HEK293 (cell line): Measurements from ENCODE around the gene POLR3C.

Experiments
- CTCF ChIA-PET: fragments of 350-600 bp; formaldehyde crosslinking; extraction: SDS; loops from one replicate; lab custom pipeline; 2021; ENCODE audit warnings: antibody characterized with exemption; lab: Yijun Ruan, JAX
- POLR2A ChIA-PET: fragments of 300-600 bp; formaldehyde crosslinking; extraction: SDS; loops from one replicate; lab custom pipeline; 2020; ENCODE audit warnings: antibody characterized with exemption, inconsistent platforms; lab: Yijun Ruan, JAX
- H3K27ac ChIP-seq: fragments of 200-500 bp; sonication (Bioruptor generic); 2 replicates; pipeline ENCODE4 v1.5.1; 2014; ENCODE audit warnings: low read depth, low read length, control low read depth, inconsistent platforms; ENCODE audit errors: extremely low read depth
- H3K36me3 ChIP-seq, 2 experiments: fragments of 200-500 bp in 1 of 2; sonication (Bioruptor generic) in 1 of 2; 1 replicate in 1 of 2; 2 replicates in 1 of 2; pipeline ENCODE4 v1.5.1; 2014 to 2017; ENCODE audit warnings: inconsistent platforms in 2 of 2, low read length in 2 of 2; ENCODE audit not compliant: control insufficient read depth in 2 of 2, insufficient read depth in 1 of 2
- H3K4me1 ChIP-seq: fragments of 200-500 bp; sonication (Bioruptor generic); 2 replicates; pipeline ENCODE4 v1.5.1; 2014; ENCODE audit warnings: mild to moderate bottlenecking, low read length, inconsistent platforms; ENCODE audit not compliant: control insufficient read depth, insufficient read depth
- H3K4me3 ChIP-seq: 2 replicates; pipeline ENCODE4 v1.5.1; 2011; ENCODE audit warnings: low read depth, mild to moderate bottlenecking, control low read depth, low read length, moderate library complexity
- H3K9me3 ChIP-seq: fragments of 200-500 bp; sonication (Bioruptor generic); 2 replicates; pipeline ENCODE4 v1.5.1; 2014; ENCODE audit warnings: low read depth, low read length, inconsistent platforms; ENCODE audit not compliant: control insufficient read depth, insufficient read depth
- BCL11B ChIP-seq: fragments of 450-650 bp; formaldehyde crosslinking; IDR thresholded peaks from 2 replicates; pipeline ENCODE4 v1.5.1; 2016; ENCODE audit warnings: low read depth, missing biosample characterization, missing genetic modification characterization
- FEZF1 ChIP-seq: fragments of 450-650 bp; formaldehyde crosslinking; IDR thresholded peaks from 2 replicates; pipeline ENCODE4 v1.5.1; 2016; ENCODE audit warnings: missing biosample characterization, missing genetic modification characterization
- GLIS1 ChIP-seq: fragments of 450-650 bp; formaldehyde crosslinking; IDR thresholded peaks from 2 replicates; pipeline ENCODE4 v1.5.1; 2016; ENCODE audit warnings: missing biosample characterization, missing genetic modification characterization
- PRDM1 ChIP-seq: fragments of 450-650 bp; formaldehyde crosslinking; IDR thresholded peaks from 2 replicates; pipeline ENCODE4; 2016; ENCODE audit warnings: missing biosample characterization, missing genetic modification characterization
- SETDB1 ChIP-seq: IDR thresholded peaks from one replicate; pipeline ENCODE4 v1.6.1; 2017; ENCODE audit warnings: mild to moderate bottlenecking, low read length, moderate library complexity, mixed read lengths; ENCODE audit not compliant: insufficient read length
- SP7 ChIP-seq: fragments of 450-650 bp; formaldehyde crosslinking; IDR thresholded peaks from 2 replicates; pipeline ENCODE4 v1.5.1; 2016; ENCODE audit warnings: missing biosample characterization, missing genetic modification characterization
- TCF7L2 ChIP-seq: IDR thresholded peaks from 2 replicates; pipeline ENCODE4 v1.6.1; 2011; ENCODE audit warnings: low read depth, mild to moderate bottlenecking, inconsistent platforms, low read length, moderate library complexity, borderline replicate concordance
- TRIM28 ChIP-seq: IDR thresholded peaks from 2 replicates; pipeline ENCODE4 v1.6.1; 2011; ENCODE audit warnings: low read length, control low read depth, borderline replicate concordance
- ZEB2 ChIP-seq: fragments of 450-650 bp; formaldehyde crosslinking; IDR thresholded peaks from 2 replicates; pipeline ENCODE4 v1.5.1; 2016; ENCODE audit warnings: missing biosample characterization, missing genetic modification characterization
- ZNF132 ChIP-seq: fragments of 450-650 bp; formaldehyde crosslinking; IDR thresholded peaks from 2 replicates; pipeline ENCODE4 v1.5.1; 2017; ENCODE audit warnings: missing biosample characterization, missing genetic modification characterization, borderline replicate concordance
- ZNF2 ChIP-seq: fragments of 450-650 bp; formaldehyde crosslinking; IDR thresholded peaks from 2 replicates; pipeline ENCODE4 v1.5.1; 2016; ENCODE audit warnings: missing biosample characterization, missing genetic modification characterization
- ZNF449 ChIP-seq: fragments of 450-650 bp; formaldehyde crosslinking; IDR thresholded peaks from 2 replicates; pipeline ENCODE4 v1.5.1; 2017; ENCODE audit warnings: missing biosample characterization, mild to moderate bottlenecking, missing genetic modification characterization, moderate library complexity
- ZNF544 ChIP-seq: fragments of 450-650 bp; formaldehyde crosslinking; IDR thresholded peaks from 2 replicates; pipeline ENCODE4 v1.5.0; 2017; ENCODE audit warnings: missing biosample characterization, missing genetic modification characterization
- ZSCAN18 ChIP-seq: fragments of 450-650 bp; formaldehyde crosslinking; IDR thresholded peaks from 2 replicates; pipeline ENCODE4 v1.5.1; 2016; ENCODE audit warnings: missing biosample characterization, missing genetic modification characterization
- TF ChIP-seq, protein P1 (sequence below): IDR thresholded peaks from 2 replicates; pipeline ENCODE4 v1.6.1; 2011; ENCODE audit warnings: mild to moderate bottlenecking, low read depth, low read length, borderline replicate concordance

The POLR3C gene

GRCh38 chr1:145792484-145792883 lies 31.5 kb upstream of the POLR3C start (continued):
- TF ChIP-seq ZNF132 = no peak

DNA sequence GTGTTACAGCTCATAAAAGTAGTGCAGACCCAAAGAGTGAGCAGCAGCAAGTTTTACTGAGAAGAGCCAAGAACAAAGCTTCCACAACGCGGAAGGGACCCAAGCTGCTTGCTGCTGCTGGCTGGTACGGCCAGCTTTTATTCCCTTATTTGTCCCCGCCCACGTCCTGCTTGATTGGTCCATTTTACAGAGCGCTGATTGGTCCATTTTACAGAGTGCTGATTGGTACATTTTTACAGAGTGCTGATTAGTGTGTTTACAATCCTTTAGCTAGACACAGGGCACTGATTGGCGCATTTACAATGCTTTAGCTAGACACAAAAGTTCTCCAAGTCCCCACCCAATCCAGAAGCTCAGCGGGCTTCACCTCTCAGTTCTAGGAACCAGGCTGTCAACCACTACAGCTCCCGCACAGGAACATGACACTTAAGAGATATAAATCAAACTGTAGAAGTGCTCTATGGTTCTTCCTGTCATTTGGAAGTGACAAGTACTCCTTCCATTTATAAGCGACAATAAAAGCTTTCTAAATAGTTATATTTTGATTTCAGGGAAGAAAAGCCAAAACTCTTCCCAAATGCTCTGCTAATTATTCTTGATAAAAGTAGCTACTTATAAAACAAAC lies 28.6 kb upstream of the POLR3C start:
- H3K4me3 ChIP-seq = no peak overlapping the region
- no peak for TF ChIP-seq TCF7L2
- TF ChIP-seq FEZF1 (tag by site-specific recombination) = no peak
- TF ChIP-seq TRIM28 = no peak
- TF ChIP-seq BCL11B (tag by site-specific recombination) = no peak
- TF ChIP-seq SP7 (tag by site-specific recombination) = no peak
- no peaks in the 10 kb centered on the region for H3K4me1 ChIP-seq
- CTCF ChIA-PET = interaction anchor here (0.8 to 1.7 kb wide), 3 partner anchors 12 to 96 kb away, joined by 3 to 4 read pairs (median 3); no protein-coding TSS in a partner anchor
- H3K9me3 ChIP-seq = no peaks in the 10 kb centered on the region
- POLR2A ChIA-PET = interaction anchor here (1.1 kb wide), 1 partner anchor 28 kb away, joined by 3 read pairs; the partner anchor contains the start of genes POLR3C and RNF115
- no peaks in the 10 kb centered on the region for H3K36me3 ChIP-seq
- H3K27ac ChIP-seq = no peak overlapping the region

- POLR2A ChIA-PET = no interaction called here
- no peaks in the 10 kb centered on the region for H3K36me3 ChIP-seq
- H3K4me1 ChIP-seq = no peaks in the 10 kb centered on the region
- CTCF ChIA-PET = interaction anchor here (0.6 kb wide), 1 partner anchor 99 kb away, joined by 3 read pairs; no protein-coding TSS in a partner anchor
- H3K27ac ChIP-seq = no peak overlapping the region
- no peak overlapping the region for H3K4me3 ChIP-seq
- no peaks in the 10 kb centered on the region for H3K9me3 ChIP-seq
- TF ChIP-seq PRDM1 (tag by site-specific recombination) = no peak
- no peak for TF ChIP-seq ZNF2 (tag by site-specific recombination)
- TF ChIP-seq ZEB2 = no peak
- TF ChIP-seq SETDB1 = peak; percentile 76
- TF ChIP-seq, all 188 proteins: peak for 1
Observed at GRCh38 chr1:145796753-145797152, 27.2 kb upstream of the POLR3C start.

GRCh38 chr1:145799806-145800205 lies 24.2 kb upstream of the POLR3C start:
- H3K4me3 ChIP-seq = no peak overlapping the region
- no peak for TF ChIP-seq ZNF449 (tag by site-specific recombination)
- TF ChIP-seq, protein P1, sequence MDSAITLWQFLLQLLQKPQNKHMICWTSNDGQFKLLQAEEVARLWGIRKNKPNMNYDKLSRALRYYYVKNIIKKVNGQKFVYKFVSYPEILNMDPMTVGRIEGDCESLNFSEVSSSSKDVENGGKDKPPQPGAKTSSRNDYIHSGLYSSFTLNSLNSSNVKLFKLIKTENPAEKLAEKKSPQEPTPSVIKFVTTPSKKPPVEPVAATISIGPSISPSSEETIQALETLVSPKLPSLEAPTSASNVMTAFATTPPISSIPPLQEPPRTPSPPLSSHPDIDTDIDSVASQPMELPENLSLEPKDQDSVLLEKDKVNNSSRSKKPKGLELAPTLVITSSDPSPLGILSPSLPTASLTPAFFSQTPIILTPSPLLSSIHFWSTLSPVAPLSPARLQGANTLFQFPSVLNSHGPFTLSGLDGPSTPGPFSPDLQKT = no peak
- TF ChIP-seq GLIS1 = 0 out of 2 replicates have a peak, but pooled peaks have one; percentile 23
- TF ChIP-seq ZSCAN18 (tag by site-specific recombination) = no peak
- no peak for TF ChIP-seq ZNF544
- no peak overlapping the region for H3K27ac ChIP-seq
- H3K36me3 ChIP-seq = no peaks in the 10 kb centered on the region
- ChIA-PET POLR2A (no interaction called here), CTCF (no interaction called here)
- H3K4me1 ChIP-seq = peaks cover 12% of the 10 kb centered on the region
- H3K9me3 ChIP-seq = no peaks in the 10 kb centered on the region
